ENCODE measurements around the gene MEMO1.
"Not testable (repeated sequence)": the region's sequence is repeated elsewhere in the genome, so short reads cannot be mapped to it uniquely, and the experiment has no call there.

The MEMO1 gene

GRCh38 chr2:31922542-31923408 is 88.0 kb downstream of the MEMO1 start:
- H3K27ac ChIP-seq (ENCODE audit: low read depth, low read length), result no peak overlapping the region
- H3K9ac ChIP-seq (ENCODE audit: low read length in 5 of 5), result no peak overlapping the region
- H3K9me3 ChIP-seq (ENCODE audit: control insufficient read depth in 5 of 5, low read length in 5 of 5), result no peaks in the 10 kb centered on the region
- H3K4me1 ChIP-seq (ENCODE audit: control insufficient read depth in 5 of 5, insufficient read depth in 5 of 5, low read length in 5 of 5), result no peaks in the 10 kb centered on the region
- no peak overlapping the region for H3K4me3 ChIP-seq (ENCODE audit: low read depth in 1 of 5, low read length in 5 of 5)
- peaks cover 3 to 9% (median 7%) of the 10 kb centered on the region in 5 donors for H3K36me3 ChIP-seq (ENCODE audit: control insufficient read depth in 5 of 5, insufficient read depth in 5 of 5, low read length in 5 of 5)
- H3K27me3 ChIP-seq (ENCODE audit: control insufficient read depth in 5 of 5, insufficient read depth in 4 of 5, low read length in 5 of 5), result no peaks in the 10 kb centered on the region

GRCh38 chr2:31920962-31921361 is 89.8 kb downstream of the MEMO1 start:
- H3K27ac ChIP-seq (ENCODE audit: low read depth, low read length), result no peak overlapping the region
- no peaks in the 10 kb centered on the region for H3K4me1 ChIP-seq (ENCODE audit: control insufficient read depth in 5 of 5, insufficient read depth in 5 of 5, low read length in 5 of 5)
- no peaks in the 10 kb centered on the region for H3K9me3 ChIP-seq (ENCODE audit: control insufficient read depth in 5 of 5, low read length in 5 of 5)
- H3K9ac ChIP-seq (ENCODE audit: low read length in 5 of 5), result no peak overlapping the region
- no peaks in the 10 kb centered on the region for H3K27me3 ChIP-seq (ENCODE audit: control insufficient read depth in 5 of 5, insufficient read depth in 4 of 5, low read length in 5 of 5)
- H3K4me3 ChIP-seq (ENCODE audit: low read depth in 1 of 5, low read length in 5 of 5), result no peak overlapping the region
- peaks cover 3 to 9% (median 7%) of the 10 kb centered on the region in 5 donors for H3K36me3 ChIP-seq (ENCODE audit: control insufficient read depth in 5 of 5, insufficient read depth in 5 of 5, low read length in 5 of 5)

- Histone ChIP-seq H3K27me3 (ENCODE audit: control insufficient read depth in 5 of 5, insufficient read depth in 4 of 5, low read length in 5 of 5) (no peaks in the 10 kb centered on the region), H3K4me3 (ENCODE audit: low read depth in 1 of 5, low read length in 5 of 5) (no peak overlapping the region), H3K9me3 (ENCODE audit: control insufficient read depth in 5 of 5, low read length in 5 of 5) (no peaks in the 10 kb centered on the region), H3K27ac (ENCODE audit: low read depth, low read length) (no peak overlapping the region), H3K36me3 (ENCODE audit: control insufficient read depth in 5 of 5, insufficient read depth in 5 of 5, low read length in 5 of 5) (peaks cover 3 to 10% (median 5%) of the 10 kb centered on the region in 5 donors), H3K9ac (ENCODE audit: low read length in 5 of 5) (no peak overlapping the region), H3K4me1 (ENCODE audit: control insufficient read depth in 5 of 5, insufficient read depth in 5 of 5, low read length in 5 of 5) (no peaks in the 10 kb centered on the region)
These were observed 91.3 kb downstream of the MEMO1 start for GRCh38 chr2:31919499-31919898.

- Histone ChIP-seq H3K4me3 (ENCODE audit: low read depth in 1 of 5, low read length in 5 of 5) (no peak overlapping the region), H3K36me3 (ENCODE audit: control insufficient read depth in 5 of 5, insufficient read depth in 5 of 5, low read length in 5 of 5) (peaks cover 0 to 14% (median 4%) of the 10 kb centered on the region in 5 donors), H3K9me3 (ENCODE audit: control insufficient read depth in 5 of 5, low read length in 5 of 5) (no peaks in the 10 kb centered on the region), H3K27me3 (ENCODE audit: control insufficient read depth in 5 of 5, insufficient read depth in 4 of 5, low read length in 5 of 5) (no peaks in the 10 kb centered on the region), H3K4me1 (ENCODE audit: control insufficient read depth in 5 of 5, insufficient read depth in 5 of 5, low read length in 5 of 5) (no peaks in the 10 kb centered on the region), H3K9ac (ENCODE audit: low read length in 5 of 5) (no peak overlapping the region), H3K27ac (ENCODE audit: low read depth, low read length) (no peak overlapping the region)
These were observed 101.1 kb downstream of the MEMO1 start for GRCh38 chr2:31909661-31910060.

- H3K27me3 ChIP-seq (ENCODE audit: control insufficient read depth in 5 of 5, insufficient read depth in 4 of 5, low read length in 5 of 5); H3K9me3 ChIP-seq (ENCODE audit: control insufficient read depth in 5 of 5, low read length in 5 of 5); H3K27ac ChIP-seq (ENCODE audit: low read depth, low read length); H3K9ac ChIP-seq (ENCODE audit: low read length in 5 of 5); H3K4me1 ChIP-seq (ENCODE audit: control insufficient read depth in 5 of 5, insufficient read depth in 5 of 5, low read length in 5 of 5); H3K4me3 ChIP-seq (ENCODE audit: low read depth in 1 of 5, low read length in 5 of 5): not testable (repeated sequence)
- peaks cover under 1 to 13% (median 4%) of the 10 kb centered on the region in 5 donors for H3K36me3 ChIP-seq (ENCODE audit: control insufficient read depth in 5 of 5, insufficient read depth in 5 of 5, low read length in 5 of 5)
These were observed 103.3 kb downstream of the MEMO1 start for GRCh38 chr2:31907491-31907890.

- no peaks in the 10 kb centered on the region for H3K9me3 ChIP-seq (ENCODE audit: control insufficient read depth in 5 of 5, low read length in 5 of 5)
- H3K27me3 ChIP-seq (ENCODE audit: control insufficient read depth in 5 of 5, insufficient read depth in 4 of 5, low read length in 5 of 5), result no peaks in the 10 kb centered on the region
- no peak overlapping the region for H3K27ac ChIP-seq (ENCODE audit: low read depth, low read length)
- no peaks in the 10 kb centered on the region for H3K4me1 ChIP-seq (ENCODE audit: control insufficient read depth in 5 of 5, insufficient read depth in 5 of 5, low read length in 5 of 5)
- H3K4me3 ChIP-seq (ENCODE audit: low read depth in 1 of 5, low read length in 5 of 5), result no peak overlapping the region
- H3K9ac ChIP-seq (ENCODE audit: low read length in 5 of 5), result no peak overlapping the region
- H3K36me3 ChIP-seq (ENCODE audit: control insufficient read depth in 5 of 5, insufficient read depth in 5 of 5, low read length in 5 of 5), result peaks cover 5 to 8% (median 7%) of the 10 kb centered on the region in 5 donors
These were observed 107.6 kb downstream of the MEMO1 start for GRCh38 chr2:31903109-31903780.

- H3K27ac ChIP-seq (ENCODE audit: low read depth, low read length), result no peak overlapping the region
- H3K4me3 ChIP-seq (ENCODE audit: low read depth in 1 of 5, low read length in 5 of 5), result no peak overlapping the region
- H3K27me3 ChIP-seq (ENCODE audit: control insufficient read depth in 5 of 5, insufficient read depth in 4 of 5, low read length in 5 of 5), result no peaks in the 10 kb centered on the region
- H3K4me1 ChIP-seq (ENCODE audit: control insufficient read depth in 5 of 5, insufficient read depth in 5 of 5, low read length in 5 of 5), result no peaks in the 10 kb centered on the region
- no peak overlapping the region for H3K9ac ChIP-seq (ENCODE audit: low read length in 5 of 5)
- H3K9me3 ChIP-seq (ENCODE audit: control insufficient read depth in 5 of 5, low read length in 5 of 5), result peaks cover 0 to 5% (median 0%) of the 10 kb centered on the region in 5 donors
- peaks cover 5 to 8% (median 7%) of the 10 kb centered on the region in 5 donors for H3K36me3 ChIP-seq (ENCODE audit: control insufficient read depth in 5 of 5, insufficient read depth in 5 of 5, low read length in 5 of 5)
These were observed 108.9 kb downstream of the MEMO1 start for GRCh38 chr2:31901900-31902299.

- not testable (repeated sequence) for H3K36me3 ChIP-seq (ENCODE audit: control insufficient read depth in 5 of 5, insufficient read depth in 5 of 5, low read length in 5 of 5); H3K27me3 ChIP-seq (ENCODE audit: control insufficient read depth in 5 of 5, insufficient read depth in 4 of 5, low read length in 5 of 5); H3K4me1 ChIP-seq (ENCODE audit: control insufficient read depth in 5 of 5, insufficient read depth in 5 of 5, low read length in 5 of 5); H3K9me3 ChIP-seq (ENCODE audit: control insufficient read depth in 5 of 5, low read length in 5 of 5); H3K9ac ChIP-seq (ENCODE audit: low read length in 5 of 5); H3K4me3 ChIP-seq (ENCODE audit: low read depth in 1 of 5, low read length in 5 of 5); H3K27ac ChIP-seq (ENCODE audit: low read depth, low read length)
These were observed 110.7 kb downstream of the MEMO1 start for GRCh38 chr2:31900156-31900555.

GRCh38 chr2:31898346-31898745 is 112.5 kb downstream of the MEMO1 start:
- H3K36me3 ChIP-seq (ENCODE audit: control insufficient read depth in 5 of 5, insufficient read depth in 5 of 5, low read length in 5 of 5); H3K4me1 ChIP-seq (ENCODE audit: control insufficient read depth in 5 of 5, insufficient read depth in 5 of 5, low read length in 5 of 5); H3K27me3 ChIP-seq (ENCODE audit: control insufficient read depth in 5 of 5, insufficient read depth in 4 of 5, low read length in 5 of 5); H3K27ac ChIP-seq (ENCODE audit: low read depth, low read length); H3K4me3 ChIP-seq (ENCODE audit: low read depth in 1 of 5, low read length in 5 of 5); H3K9ac ChIP-seq (ENCODE audit: low read length in 5 of 5); H3K9me3 ChIP-seq (ENCODE audit: control insufficient read depth in 5 of 5, low read length in 5 of 5): not testable (repeated sequence)

GRCh38 chr2:31897340-31897739 is 113.5 kb downstream of the MEMO1 start:
- H3K4me1 ChIP-seq (ENCODE audit: control insufficient read depth in 5 of 5, insufficient read depth in 5 of 5, low read length in 5 of 5); H3K9me3 ChIP-seq (ENCODE audit: control insufficient read depth in 5 of 5, low read length in 5 of 5); H3K36me3 ChIP-seq (ENCODE audit: control insufficient read depth in 5 of 5, insufficient read depth in 5 of 5, low read length in 5 of 5); H3K27ac ChIP-seq (ENCODE audit: low read depth, low read length); H3K27me3 ChIP-seq (ENCODE audit: control insufficient read depth in 5 of 5, insufficient read depth in 4 of 5, low read length in 5 of 5); H3K9ac ChIP-seq (ENCODE audit: low read length in 5 of 5); H3K4me3 ChIP-seq (ENCODE audit: low read depth in 1 of 5, low read length in 5 of 5): not testable (repeated sequence)
